Activated T-helper 1 cell treated with anti-CD3 and anti-CD28 coated beads, Interleukin-12 subunit alpha, Interleukin-12 subunit beta, Interleukin-2, Interleukin-4 antibody, amounts not matched to agents 30 ng/mL and 10 ng/mL and 1 ng/mL, durations not matched to agents 14 hours and 24 hours and 36 hours (primary cell): ENCODE results near the gene PLEKHF1. TPM values are rescaled to one million over a fixed set of nuclear protein-coding genes. Genes with fewer than 3 reads are reported as not detected.
"Not testable (repeated sequence)": the region's sequence is repeated elsewhere in the genome, so short reads cannot be mapped to it uniquely, and the experiment has no call there.

Experiments used
- DNase-seq: peaks from one replicate; pipeline ENCODE4 v3.0.0; 2021; ENCODE audit warnings: low spot score
- H3K27ac Mint-ChIP-seq: one replicate; pipeline ENCODE4 v1.8.0; 2021; ENCODE audit warnings: mild to moderate bottlenecking, mixed read lengths
- H3K27me3 Mint-ChIP-seq: one replicate; pipeline ENCODE4 v1.8.0; 2022; ENCODE audit warnings: mild to moderate bottlenecking, moderate library complexity, mixed read lengths; ENCODE audit not compliant: insufficient read depth
- H3K36me3 Mint-ChIP-seq: one replicate; pipeline ENCODE4 v1.8.0; 2021; ENCODE audit warnings: low read depth, mixed read lengths
- H3K4me1 Mint-ChIP-seq: one replicate; pipeline ENCODE4 v1.8.0; 2021; ENCODE audit warnings: low read depth, mixed read lengths
- H3K4me3 Mint-ChIP-seq: one replicate; pipeline ENCODE4 v1.8.0; 2021; ENCODE audit warnings: mild to moderate bottlenecking, moderate library complexity, mixed read lengths
- H3K9me3 Mint-ChIP-seq: one replicate; pipeline ENCODE4 v1.8.0; 2021; ENCODE audit warnings: mixed read lengths
- intact Hi-C: fragments of 100-400 bp; cut with micrococcal nuclease; formaldehyde crosslinking; loops from one replicate; pipeline ENCODE4 v1.15.1; 2024
- total RNA-seq: library from RNA; stranded (reverse); gene quantifications from 2 replicates; pipeline ENCODE4 v1.2.3, GENCODE V29; 2022

The PLEKHF1 gene
- total RNA-seq, 1 donor from 2014 or later: 30.9 TPM

GRCh38 chr19:29662604-29663404, 2.5 kb upstream of the PLEKHF1 start:
- Mint-ChIP-seq H3K27ac (peak overlapping the region; percentile 84), H3K4me1 (peaks cover 43% of the 10 kb centered on the region), H3K9me3 (no peaks in the 10 kb centered on the region), H3K36me3 (peaks cover 9% of the 10 kb centered on the region), H3K27me3 (no peaks in the 10 kb centered on the region), H3K4me3 (peak overlapping the region; percentile 57)
- intact Hi-C loops: loop anchor here (1.0 to 2.0 kb wide), 3 partner anchors 24 to 174 kb away; no protein-coding TSS in a partner anchor
- no peak for DNase-seq

GRCh38 chr19:29663861-29664752, 1.2 kb upstream of the PLEKHF1 start:
- H3K27ac Mint-ChIP-seq: peak overlapping the region; percentile 75
- H3K4me1 Mint-ChIP-seq: peaks cover 56% of the 10 kb centered on the region
- DNase-seq: no peak
- H3K36me3 Mint-ChIP-seq: peaks cover 14% of the 10 kb centered on the region
- H3K4me3 Mint-ChIP-seq: peak overlapping the region; percentile 81
- H3K9me3 Mint-ChIP-seq: no peaks in the 10 kb centered on the region
- intact Hi-C loops: loop anchor here (2.0 kb wide), 1 partner anchor 173 kb away; no protein-coding TSS in a partner anchor
- no peaks in the 10 kb centered on the region for H3K27me3 Mint-ChIP-seq

GRCh38 chr19:29664753-29665214, 477 bp upstream of the PLEKHF1 start:
- DNase-seq: no peak
- Mint-ChIP-seq H3K4me1 (peaks cover 63% of the 10 kb centered on the region), H3K9me3 (no peaks in the 10 kb centered on the region), H3K4me3 (peak overlapping the region; percentile 81), H3K36me3 (peaks cover 18% of the 10 kb centered on the region), H3K27me3 (no peaks in the 10 kb centered on the region), H3K27ac (peak overlapping the region; percentile 75)
- intact Hi-C loops: loop anchor here (1.0 to 5.0 kb wide), 5 partner anchors 9 to 452 kb away; partner anchors contain the start of genes UQCRFS1 and URI1

- Mint-ChIP-seq H3K27ac (peak overlapping the region; percentile 85), H3K4me1 (peaks cover 70% of the 10 kb centered on the region), H3K27me3 (no peaks in the 10 kb centered on the region), H3K36me3 (peaks cover 25% of the 10 kb centered on the region), H3K9me3 (no peaks in the 10 kb centered on the region), H3K4me3 (peak overlapping the region; percentile 95)
- no peak for DNase-seq
- intact Hi-C loops: loop anchor here (1.0 to 5.0 kb wide), 6 partner anchors 7 to 454 kb away; partner anchors contain the start of genes UQCRFS1 and URI1
Measured at GRCh38 chr19:29665826-29666577, 741 bp downstream of the PLEKHF1 start.

GRCh38 chr19:29666578-29667386, 1.5 kb downstream of the PLEKHF1 start:
- no peaks in the 10 kb centered on the region for H3K9me3 Mint-ChIP-seq
- peaks cover 73% of the 10 kb centered on the region for H3K4me1 Mint-ChIP-seq
- H3K36me3 Mint-ChIP-seq: peaks cover 33% of the 10 kb centered on the region
- H3K27ac Mint-ChIP-seq: peak overlapping the region; percentile 85
- intact Hi-C loops: loop anchor here (2.0 to 5.0 kb wide), 3 partner anchors 14 to 454 kb away; partner anchors contain the start of genes UQCRFS1 and URI1
- H3K4me3 Mint-ChIP-seq: peak overlapping the region; percentile 95
- no peak for DNase-seq
- no peaks in the 10 kb centered on the region for H3K27me3 Mint-ChIP-seq

- Mint-ChIP-seq H3K4me1 (peaks cover 73% of the 10 kb centered on the region), H3K4me3 (peak overlapping the region; percentile 95), H3K9me3 (no peaks in the 10 kb centered on the region), H3K27ac (peak overlapping the region; percentile 85), H3K36me3 (peaks cover 38% of the 10 kb centered on the region), H3K27me3 (no peaks in the 10 kb centered on the region)
- DNase-seq: no peak
- intact Hi-C loops: loop anchor here (2.0 to 5.0 kb wide), 3 partner anchors 13 to 455 kb away; partner anchors contain the start of genes UQCRFS1 and URI1
Measured at GRCh38 chr19:29667387-29667783, 2.1 kb downstream of the PLEKHF1 start.

- peak; percentile 55 for DNase-seq
- Mint-ChIP-seq H3K27me3 (no peaks in the 10 kb centered on the region), H3K4me1 (peaks cover 73% of the 10 kb centered on the region), H3K4me3 (peak overlapping the region; percentile 95), H3K9me3 (no peaks in the 10 kb centered on the region), H3K27ac (peak overlapping the region; percentile 81), H3K36me3 (peaks cover 42% of the 10 kb centered on the region)
- intact Hi-C loops: loop anchor here (1.0 to 5.0 kb wide), 4 partner anchors 13 to 456 kb away; partner anchors contain the start of genes UQCRFS1 and URI1
Measured at GRCh38 chr19:29667901-29668341, 2.7 kb downstream of the PLEKHF1 start.

- H3K36me3 Mint-ChIP-seq: peaks cover 49% of the 10 kb centered on the region
- H3K27me3 Mint-ChIP-seq: no peaks in the 10 kb centered on the region
- DNase-seq: no peak
- intact Hi-C loops: loop anchor here (1.0 to 5.0 kb wide), 3 partner anchors 22 to 457 kb away; partner anchors contain the start of genes UQCRFS1 and URI1
- H3K9me3 Mint-ChIP-seq: no peaks in the 10 kb centered on the region
- H3K27ac Mint-ChIP-seq: peak overlapping the region; percentile 81
- H3K4me1 Mint-ChIP-seq: peaks cover 78% of the 10 kb centered on the region
- peak overlapping the region; percentile 95 for H3K4me3 Mint-ChIP-seq
Measured at GRCh38 chr19:29668746-29669609, 3.7 kb downstream of the PLEKHF1 start.

GRCh38 chr19:29670255-29670654, 5.0 kb downstream of the PLEKHF1 start:
- peaks cover 72% of the 10 kb centered on the region for H3K4me1 Mint-ChIP-seq

GRCh38 chr19:29671026-29671392, 5.7 kb downstream of the PLEKHF1 start:
- Mint-ChIP-seq H3K4me1 (peaks cover 72% of the 10 kb centered on the region), H3K36me3 (peaks cover 54% of the 10 kb centered on the region), H3K4me3 (peak overlapping the region; percentile 76), H3K27ac (peak overlapping the region; percentile 92)
- not testable (repeated sequence) for DNase-seq, H3K9me3 Mint-ChIP-seq, H3K27me3 Mint-ChIP-seq
- intact Hi-C loops: loop anchor here (1.0 kb wide), 1 partner anchor 9 kb away; no protein-coding TSS in a partner anchor

More at GRCh38 chr19:29670255-29670654, 5.0 kb downstream of the PLEKHF1 start:
- Mint-ChIP-seq H3K36me3 (peaks cover 49% of the 10 kb centered on the region), H3K9me3 (no peaks in the 10 kb centered on the region), H3K27ac (peak overlapping the region; percentile 92), H3K4me3 (peak overlapping the region; percentile 95), H3K27me3 (no peaks in the 10 kb centered on the region)
- DNase-seq: no peak
- intact Hi-C loops: no loop called here
